ENCODE data around the gene PWWP2B. TPM values are rescaled to one million over a fixed set of nuclear protein-coding genes. Genes with fewer than 3 reads are reported as not detected.

The PWWP2B gene
- total and polyA plus RNA-seq, 2 of the 4 experiments (the other 2 are of a cell fraction): 1.7 to 2.2 TPM

DNA sequence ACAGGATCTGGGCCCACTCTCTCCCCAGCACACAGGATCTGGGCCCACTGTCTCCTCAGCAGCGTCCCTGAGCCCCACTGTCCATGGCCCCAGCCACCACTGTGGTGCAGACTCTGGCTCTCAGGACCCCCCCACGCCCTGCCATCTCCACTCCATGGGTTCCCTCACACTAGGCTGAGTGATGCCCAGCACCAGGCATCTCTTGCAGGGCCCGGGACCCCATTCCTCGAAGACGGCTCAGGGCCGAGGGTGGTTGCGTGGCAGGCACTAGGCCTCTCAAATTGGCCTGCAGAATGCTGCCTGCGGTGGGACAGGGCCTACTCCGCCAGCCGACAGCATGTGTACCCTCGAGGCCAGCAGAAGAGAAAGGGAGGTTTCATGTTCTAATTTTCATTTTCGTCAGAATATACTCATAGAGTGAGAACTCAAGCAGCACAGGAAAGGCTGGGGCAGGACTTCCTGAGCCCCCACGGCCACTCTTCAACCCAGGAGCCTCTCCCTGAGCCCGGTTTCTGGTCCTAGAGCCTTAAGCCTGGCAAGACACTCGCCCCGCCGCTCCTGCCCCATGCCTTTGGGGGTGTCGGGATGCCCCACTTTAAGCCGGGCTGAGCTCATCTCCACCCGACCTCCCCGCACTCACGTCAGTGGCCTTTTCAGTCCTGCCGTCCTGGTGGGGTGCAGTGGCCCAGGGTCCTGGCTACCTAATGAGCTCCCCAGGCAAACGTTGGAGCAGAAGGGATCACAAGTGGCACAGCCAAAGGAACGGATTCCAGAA, 44.0 kb downstream of the PWWP2B start:
- Histone ChIP-seq H4K8ac (ENCODE audit: low read depth in 2 of 2, low read length in 2 of 2) (no peak overlapping the region), H3K9me3 (ENCODE audit: control insufficient read depth, insufficient read depth, low read length) (no peaks in the 10 kb centered on the region), H3K4me1 (ENCODE audit: control insufficient read depth, insufficient read depth, low read length) (no peaks in the 10 kb centered on the region), H3K56ac (ENCODE audit: extremely low read depth, insufficient read depth, low read length) (no peak overlapping the region), H3K18ac (ENCODE audit: low read depth, low read length) (no peak overlapping the region), H3K27ac (ENCODE audit: insufficient read depth, low read length) (no peak overlapping the region), H4K5ac (ENCODE audit: low read depth, low read length) (no peak overlapping the region), H3K9ac (ENCODE audit: low read depth, low read length) (no peak overlapping the region), H2BK120ac (ENCODE audit: low read depth, low read length) (no peak overlapping the region), H4K20me1 (ENCODE audit: insufficient read depth, low read length) (no peaks in the 10 kb centered on the region), H2AFZ (replicated peaks; ENCODE audit: low read length, poor library complexity) (no peak overlapping the region), H2BK15ac (ENCODE audit: low read depth, low read length) (no peak overlapping the region), H4K91ac (ENCODE audit: insufficient read depth, low read depth, low read length) (no peak overlapping the region), H2BK5ac (ENCODE audit: low read depth, low read length, poor library complexity, severe bottlenecking) (no peak overlapping the region), H3K79me1 (ENCODE audit: low read depth in 1 of 2, low read length in 2 of 2) (no peaks in the 10 kb centered on the region), H2AK9ac (replicated peaks; ENCODE audit: low read depth, low read length, poor library complexity) (no peak overlapping the region), H3K27me3 (ENCODE audit: control insufficient read depth, insufficient read depth, low read length) (no peaks in the 10 kb centered on the region; the same call in 1 of the 2 replicates), H2BK20ac (ENCODE audit: low read depth, low read length) (no peak overlapping the region), H3K36me3 (ENCODE audit: control insufficient read depth, insufficient read depth, low read length) (no peaks in the 10 kb centered on the region), H3K9me1 (ENCODE audit: insufficient read depth, low read length) (peaks cover 8% of the 10 kb centered on the region; the same call in 1 of the 2 replicates), H3K23ac (ENCODE audit: low read depth, low read length) (no peak overlapping the region), H3K14ac (replicated peaks; ENCODE audit: low read depth, low read length) (no peak overlapping the region), H2AK5ac (ENCODE audit: low read depth, low read length) (no peak overlapping the region), H3K4me3 (ENCODE audit: insufficient read depth, low read depth, low read length) (no peak overlapping the region), H3K4me2 (ENCODE audit: low read depth, low read length) (no peak overlapping the region), H3K4ac (ENCODE audit: low read depth, low read length) (no peak overlapping the region)
- ATAC-seq (ENCODE audit: low read depth) (no peak), DNase-seq (no peak)
- POLR2A ChIA-PET (ENCODE audit: unreplicated experiment): no interaction called here
- intact Hi-C loops (cut with micrococcal nuclease): no loop called here
- dilution Hi-C loops (cut with HindIII; ENCODE audit: low sequenced_read_pairs, unreplicated experiment): no loop called here
- TF ChIP-seq CHD1 (IDR thresholded peaks at IDR 0.05; ENCODE audit: low read depth, low read length) (no peak), RCOR1 (IDR thresholded peaks at IDR 0.05; ENCODE audit: insufficient replicate concordance, low read length) (no peak), MAFK (IDR thresholded peaks at IDR 0.05; ENCODE audit: low read depth, low read length) (no peak), MXI1 (IDR thresholded peaks at IDR 0.05; ENCODE audit: borderline replicate concordance, low read depth, low read length) (no peak), USF2 (IDR thresholded peaks at IDR 0.05; ENCODE audit: low read depth, low read length) (no peak), BHLHE40 (IDR thresholded peaks at IDR 0.05; ENCODE audit: low read depth, low read length) (no peak), CEBPB (IDR thresholded peaks at IDR 0.05; ENCODE audit: low read depth, low read length) (no peak), SMC3 (IDR thresholded peaks at IDR 0.05; ENCODE audit: low read depth, low read length) (no peak), MAZ (IDR thresholded peaks at IDR 0.05; ENCODE audit: borderline replicate concordance, low read depth, low read length) (no peak), POLR2A (IDR thresholded peaks at IDR 0.05; ENCODE audit: low read depth, low read length) (no peak), FOS (IDR thresholded peaks at IDR 0.05; ENCODE audit: low read depth, low read length) (no peak), RAD21 (IDR thresholded peaks at IDR 0.05; ENCODE audit: low read length) (no peak), NFE2L2 (IDR thresholded peaks at IDR 0.05; ENCODE audit: low read depth, low read length) (no peak), RFX5 (IDR thresholded peaks at IDR 0.05; ENCODE audit: low read depth, low read length) (no peak)
- TF ChIP-seq, protein P1, sequence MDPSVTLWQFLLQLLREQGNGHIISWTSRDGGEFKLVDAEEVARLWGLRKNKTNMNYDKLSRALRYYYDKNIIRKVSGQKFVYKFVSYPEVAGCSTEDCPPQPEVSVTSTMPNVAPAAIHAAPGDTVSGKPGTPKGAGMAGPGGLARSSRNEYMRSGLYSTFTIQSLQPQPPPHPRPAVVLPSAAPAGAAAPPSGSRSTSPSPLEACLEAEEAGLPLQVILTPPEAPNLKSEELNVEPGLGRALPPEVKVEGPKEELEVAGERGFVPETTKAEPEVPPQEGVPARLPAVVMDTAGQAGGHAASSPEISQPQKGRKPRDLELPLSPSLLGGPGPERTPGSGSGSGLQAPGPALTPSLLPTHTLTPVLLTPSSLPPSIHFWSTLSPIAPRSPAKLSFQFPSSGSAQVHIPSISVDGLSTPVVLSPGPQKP (IDR thresholded peaks at IDR 0.05; ENCODE audit: borderline replicate concordance, low read depth, low read length): no peak
- TF ChIP-seq, protein P2, sequence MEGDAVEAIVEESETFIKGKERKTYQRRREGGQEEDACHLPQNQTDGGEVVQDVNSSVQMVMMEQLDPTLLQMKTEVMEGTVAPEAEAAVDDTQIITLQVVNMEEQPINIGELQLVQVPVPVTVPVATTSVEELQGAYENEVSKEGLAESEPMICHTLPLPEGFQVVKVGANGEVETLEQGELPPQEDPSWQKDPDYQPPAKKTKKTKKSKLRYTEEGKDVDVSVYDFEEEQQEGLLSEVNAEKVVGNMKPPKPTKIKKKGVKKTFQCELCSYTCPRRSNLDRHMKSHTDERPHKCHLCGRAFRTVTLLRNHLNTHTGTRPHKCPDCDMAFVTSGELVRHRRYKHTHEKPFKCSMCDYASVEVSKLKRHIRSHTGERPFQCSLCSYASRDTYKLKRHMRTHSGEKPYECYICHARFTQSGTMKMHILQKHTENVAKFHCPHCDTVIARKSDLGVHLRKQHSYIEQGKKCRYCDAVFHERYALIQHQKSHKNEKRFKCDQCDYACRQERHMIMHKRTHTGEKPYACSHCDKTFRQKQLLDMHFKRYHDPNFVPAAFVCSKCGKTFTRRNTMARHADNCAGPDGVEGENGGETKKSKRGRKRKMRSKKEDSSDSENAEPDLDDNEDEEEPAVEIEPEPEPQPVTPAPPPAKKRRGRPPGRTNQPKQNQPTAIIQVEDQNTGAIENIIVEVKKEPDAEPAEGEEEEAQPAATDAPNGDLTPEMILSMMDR (conservative IDR thresholded peaks at IDR 0.05; ENCODE audit: low read depth, low read length): no peak
- BruUV-seq (replicated peaks): no TSS peak
- CTCF ChIA-PET: no interaction called here
- in situ Hi-C loops (cut with MboI; ENCODE audit: low sequenced_read_pairs): no loop called here
- 89% methylated on average over 9 of the region's 25 CpGs; no CpG with 5 or more reads in 1 of the 2 experiments for WGBS, 2 experiments (ENCODE audit: extremely low coverage in 2 of 2, insufficient read length in 1 of 2)

Data from IMR-90 (cell line).